Astrocyte of the spinal cord (primary cell): ENCODE measurements around the gene TTC24.

Experiments
- DNase-seq: peaks from one replicate; pipeline ENCODE4 v3.0.0; 2011; ENCODE audit warnings: low read depth, low spot score
- H3K4me3 ChIP-seq: 2 replicates; pipeline ENCODE4 v1.5.1; 2011; ENCODE audit warnings: low read depth, mild to moderate bottlenecking, low read length, moderate library complexity
- in situ Hi-C: cut with HindIII; loops from 2 replicates; pipeline ENCODE4 v1.10.0; 2017; ENCODE audit warnings: low sequenced_read_pairs
- TF ChIP-seq, protein P1 (sequence below): IDR thresholded peaks from 2 replicates; pipeline ENCODE4 v1.5.1; 2012; ENCODE audit warnings: low read depth, mild to moderate bottlenecking, low read length, inconsistent platforms

The TTC24 gene

DNA sequence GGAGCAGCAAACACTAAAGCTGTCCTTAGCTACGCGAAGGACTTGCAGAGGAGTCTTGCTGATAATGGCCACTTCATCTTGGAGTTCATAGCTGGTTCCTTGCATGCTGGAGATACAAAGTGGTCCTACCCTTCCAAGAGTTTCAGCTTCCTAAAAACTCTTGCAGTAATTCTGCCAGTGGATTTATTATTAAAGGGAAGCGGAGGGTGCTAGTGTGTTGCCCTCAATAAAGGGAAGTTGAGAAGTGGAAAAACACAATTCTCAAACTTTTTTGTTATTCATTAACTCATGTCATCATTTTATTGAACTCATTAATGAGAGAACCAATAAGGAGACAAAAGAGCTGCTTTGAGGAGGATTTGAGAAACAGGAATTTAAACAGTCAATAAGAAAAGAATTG, 33.1 kb downstream of the TTC24 start:
- no peak for DNase-seq
- H3K4me3 ChIP-seq: no peak overlapping the region
- TF ChIP-seq, protein P1, sequence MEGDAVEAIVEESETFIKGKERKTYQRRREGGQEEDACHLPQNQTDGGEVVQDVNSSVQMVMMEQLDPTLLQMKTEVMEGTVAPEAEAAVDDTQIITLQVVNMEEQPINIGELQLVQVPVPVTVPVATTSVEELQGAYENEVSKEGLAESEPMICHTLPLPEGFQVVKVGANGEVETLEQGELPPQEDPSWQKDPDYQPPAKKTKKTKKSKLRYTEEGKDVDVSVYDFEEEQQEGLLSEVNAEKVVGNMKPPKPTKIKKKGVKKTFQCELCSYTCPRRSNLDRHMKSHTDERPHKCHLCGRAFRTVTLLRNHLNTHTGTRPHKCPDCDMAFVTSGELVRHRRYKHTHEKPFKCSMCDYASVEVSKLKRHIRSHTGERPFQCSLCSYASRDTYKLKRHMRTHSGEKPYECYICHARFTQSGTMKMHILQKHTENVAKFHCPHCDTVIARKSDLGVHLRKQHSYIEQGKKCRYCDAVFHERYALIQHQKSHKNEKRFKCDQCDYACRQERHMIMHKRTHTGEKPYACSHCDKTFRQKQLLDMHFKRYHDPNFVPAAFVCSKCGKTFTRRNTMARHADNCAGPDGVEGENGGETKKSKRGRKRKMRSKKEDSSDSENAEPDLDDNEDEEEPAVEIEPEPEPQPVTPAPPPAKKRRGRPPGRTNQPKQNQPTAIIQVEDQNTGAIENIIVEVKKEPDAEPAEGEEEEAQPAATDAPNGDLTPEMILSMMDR: no peak
- in situ Hi-C loops: no loop called here

DNA sequence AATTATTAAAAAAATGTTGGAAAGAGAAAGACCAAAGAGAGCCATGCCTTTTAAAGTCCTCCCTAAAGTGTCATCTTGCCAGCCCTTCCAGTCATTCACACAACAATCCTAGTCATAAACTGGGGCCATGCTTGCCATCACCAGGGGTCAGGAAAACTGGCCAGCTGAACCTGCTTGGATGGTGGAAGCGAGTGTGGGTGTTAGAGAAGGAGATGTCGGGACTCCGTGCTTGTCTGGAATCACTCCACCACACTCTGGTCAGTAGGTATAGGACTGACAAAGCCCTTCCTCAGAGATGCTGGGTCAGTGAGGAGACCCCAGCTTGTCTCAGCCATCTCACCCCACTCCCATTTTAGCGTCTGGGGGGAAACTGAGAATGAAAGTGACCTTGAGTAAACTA, 36.4 kb downstream of the TTC24 start:
- TF ChIP-seq, protein P1: no peak
- DNase-seq: no peak
- H3K4me3 ChIP-seq: no peak overlapping the region
- in situ Hi-C loops: no loop called here

DNA sequence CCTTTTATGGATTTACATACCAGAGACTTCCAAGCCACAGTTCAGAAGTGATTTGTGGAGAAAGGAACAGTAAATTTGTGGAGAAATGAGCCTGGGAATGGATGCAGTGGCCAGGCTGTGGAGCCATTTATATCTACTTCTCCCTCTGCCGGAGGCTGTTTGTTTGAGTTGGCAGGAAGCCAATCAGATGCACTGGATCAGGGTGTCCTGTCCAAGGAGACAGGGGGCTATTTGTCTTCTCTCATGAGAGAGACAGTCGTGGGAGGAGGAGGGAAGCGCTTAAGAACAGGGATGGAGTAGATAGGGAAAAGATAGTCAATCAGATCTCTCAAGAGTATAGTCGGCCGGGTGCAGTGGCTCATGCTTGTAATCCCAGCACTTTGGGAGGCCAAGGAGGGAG, 36.9 kb downstream of the TTC24 start:
- DNase-seq: peak; percentile 24
- TF ChIP-seq, protein P1: no peak
- H3K4me3 ChIP-seq: no peak overlapping the region
- in situ Hi-C loops: no loop called here

DNA sequence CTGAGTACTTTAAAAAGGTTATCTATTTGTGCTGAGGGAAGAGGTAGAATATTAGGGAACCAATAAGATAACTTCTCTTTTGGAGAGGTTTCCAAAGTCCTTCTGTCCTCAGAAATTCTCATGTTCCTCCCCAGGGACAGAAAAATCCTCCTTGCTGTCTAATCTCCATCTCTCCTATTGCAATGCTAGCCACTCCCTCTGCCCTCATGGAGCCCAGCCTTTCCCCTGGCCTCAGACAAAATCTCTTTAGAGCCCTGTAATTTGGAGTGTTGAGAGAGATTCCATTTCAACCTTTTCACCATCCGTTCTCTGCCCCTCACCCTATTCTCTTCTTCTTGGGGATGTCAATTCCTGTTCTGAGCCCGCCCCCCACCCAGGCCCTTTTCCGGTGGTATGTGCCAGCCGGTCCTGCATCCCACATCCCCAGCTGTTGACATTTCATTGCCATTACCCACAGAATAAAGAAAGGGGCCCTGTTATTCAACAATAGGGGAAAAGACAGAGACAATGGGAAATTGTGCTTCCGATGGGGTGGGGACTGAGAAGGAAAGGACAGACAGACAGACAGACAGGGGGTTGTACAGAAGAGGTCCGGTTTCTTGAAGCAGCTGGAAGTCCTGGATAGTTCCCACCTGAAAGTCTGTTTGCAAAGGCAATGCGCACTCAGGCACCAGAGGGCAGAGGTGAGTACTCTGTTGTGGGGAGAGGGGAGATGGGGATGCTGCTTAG, 39.5 kb downstream of the TTC24 start, which contains the start of gene HAPLN2:
TSS of gene HAPLN2 (plus strand) at position 563 of the 729 bp plus-strand sequence. CDS start 4,076 bp downstream, outside the sequence.
- H3K4me3 ChIP-seq: no peak within 1 kb of the TSS
- no peak for DNase-seq
- TF ChIP-seq, protein P1: peak; percentile 54
- in situ Hi-C loops: no loop called here

DNA sequence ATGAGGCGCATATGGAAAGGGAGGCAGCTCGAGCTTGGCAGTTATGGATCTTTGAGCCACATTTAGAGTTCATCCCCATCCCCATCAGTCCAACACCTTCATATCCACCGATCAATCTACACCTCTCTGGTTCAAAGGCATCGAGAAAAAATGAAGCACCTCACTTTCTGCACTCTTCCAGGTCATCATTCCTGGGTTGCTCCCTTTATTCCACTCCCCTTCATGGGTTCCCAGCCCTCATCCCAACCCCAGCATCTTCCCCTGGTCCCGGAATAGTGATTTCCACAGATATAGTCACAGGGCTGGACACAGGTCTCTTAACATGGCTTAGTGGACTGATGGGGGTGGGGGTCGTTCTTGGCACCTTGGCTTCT, 40.0 kb downstream of the TTC24 start:
- in situ Hi-C loops: no loop called here
- no peak for DNase-seq
- no peak overlapping the region for H3K4me3 ChIP-seq
- TF ChIP-seq, protein P1: no peak

DNA sequence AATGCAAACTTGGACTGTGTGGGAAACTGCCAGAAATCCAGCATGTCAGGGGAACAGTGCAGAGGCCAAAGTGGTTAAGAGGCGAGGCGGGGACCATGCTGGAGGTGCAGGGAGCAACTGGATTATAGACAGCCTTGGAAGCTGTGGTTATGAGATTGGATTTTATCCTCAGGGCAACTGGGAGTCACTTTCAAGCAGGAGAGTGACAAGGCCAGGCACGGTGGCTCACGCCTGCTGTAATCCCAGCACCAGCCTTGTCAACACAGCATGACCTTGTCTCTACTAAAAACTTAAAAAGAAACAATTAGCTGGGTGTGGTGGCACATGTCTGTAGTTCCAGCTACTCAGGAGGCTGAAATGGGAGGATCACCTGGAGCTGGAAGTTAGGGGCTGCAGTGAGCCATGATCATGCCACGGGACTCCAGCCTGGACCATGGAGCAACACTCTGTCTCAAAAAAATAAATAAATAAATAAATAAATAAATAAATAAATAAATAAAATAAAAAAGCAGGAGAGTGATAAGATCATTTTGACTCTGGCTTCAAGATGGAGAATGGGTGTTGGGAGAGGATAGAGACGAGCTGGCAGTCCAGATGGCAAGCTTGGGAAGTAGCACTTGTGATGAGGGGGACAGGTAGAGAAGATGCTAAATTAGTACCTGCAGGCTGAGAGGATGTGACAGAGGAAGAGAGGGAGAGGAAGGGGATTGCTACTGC, 43.2 kb downstream of the TTC24 start:
- no peak for DNase-seq
- TF ChIP-seq, protein P1: no peak

More for the DNA sequence above, 43.2 kb downstream of the TTC24 start:
- in situ Hi-C loops: no loop called here
- H3K4me3 ChIP-seq: no peak overlapping the region
